Peyer's patch (tissue), 4 donors: ENCODE data around the gene DNAJC15. TPM values are rescaled to one million over a fixed set of nuclear protein-coding genes. Genes with fewer than 3 reads are reported as not detected.

Experiments used
- DNase-seq, 3 donors: peaks; one replicate each; pipeline ENCODE4 v3.0.0-alpha.2; 2017 to 2019
- H3K27ac ChIP-seq, 4 donors: fragments of 200-600 bp; sonication (generic); one replicate each; pipeline ENCODE4 v1.5.1; 2016 to 2019
- H3K27me3 ChIP-seq, 2 donors: fragments of 200-600 bp; sonication (generic); one replicate each; pipeline ENCODE4 v1.5.1; 2019
- H3K36me3 ChIP-seq, 3 donors: fragments of 200-600 bp; sonication (generic); one replicate each; pipeline ENCODE4 v1.5.1; 2016 to 2019
- H3K4me1 ChIP-seq, 4 donors: fragments of 200-600 bp; sonication (generic); one replicate each; pipeline ENCODE4 v1.5.1; 2016 to 2019
- H3K4me3 ChIP-seq, 4 donors: fragments of 200-600 bp; sonication (generic); 1 replicate in 3 of 4; 2 replicates in 1 of 4; pipeline ENCODE4 v1.5.1; 2016 to 2019; ENCODE audit warnings: mild to moderate bottlenecking in 1 of 4
- H3K9me3 ChIP-seq, 4 donors: fragments of 200-600 bp; sonication (generic); one replicate each; pipeline ENCODE4 v1.5.1; 2016 to 2019; ENCODE audit warnings: mild to moderate bottlenecking in 1 of 4
- CTCF ChIP-seq, 6 experiments: fragments of 450-650 bp in 4 of 6; fragments of 200-600 bp in 2 of 6; sonication (generic) in 1 of 6; IDR thresholded peaks; one replicate each; pipeline ENCODE4 v1.5.1; 2017 to 2019; ENCODE audit warnings: antibody characterized with exemption in 6 of 6, mild to moderate bottlenecking in 3 of 6, moderate library complexity in 1 of 6
- POLR2A ChIP-seq, 2 donors: fragments of 450-650 bp; IDR thresholded peaks; one replicate each; pipeline ENCODE4 v1.5.1; 2017; ENCODE audit warnings: antibody characterized with exemption in 2 of 2, mild to moderate bottlenecking in 2 of 2, moderate library complexity in 2 of 2
- total RNA-seq, 4 donors: library from RNA; depleted of rRNA; stranded (reverse); fragments of >200 nt; gene quantifications; one replicate each; pipeline ENCODE4 v1.1.0, GENCODE V29; 2016

The DNAJC15 gene
- total RNA-seq, 4 donors from 2014 or later, result 5.8 to 27.5 (median 11.9) TPM

GRCh38 chr13:43081866-43082265, 58.5 kb downstream of the DNAJC15 start:
- H3K4me3 ChIP-seq, result no peak overlapping the region
- H3K27ac ChIP-seq, result no peak overlapping the region
- DNase-seq, result no peak
- no peaks in the 10 kb centered on the region for H3K27me3 ChIP-seq
- H3K36me3 ChIP-seq, result peaks cover 0 to 10% (median 0%) of the 10 kb centered on the region in 3 donors
- no peaks in the 10 kb centered on the region for H3K4me1 ChIP-seq
- no peaks in the 10 kb centered on the region for H3K9me3 ChIP-seq
- TF ChIP-seq POLR2A (IDR thresholded peaks at IDR 0.05), result no peak
- TF ChIP-seq CTCF (IDR thresholded peaks at IDR 0.05), result no peak

DNA sequence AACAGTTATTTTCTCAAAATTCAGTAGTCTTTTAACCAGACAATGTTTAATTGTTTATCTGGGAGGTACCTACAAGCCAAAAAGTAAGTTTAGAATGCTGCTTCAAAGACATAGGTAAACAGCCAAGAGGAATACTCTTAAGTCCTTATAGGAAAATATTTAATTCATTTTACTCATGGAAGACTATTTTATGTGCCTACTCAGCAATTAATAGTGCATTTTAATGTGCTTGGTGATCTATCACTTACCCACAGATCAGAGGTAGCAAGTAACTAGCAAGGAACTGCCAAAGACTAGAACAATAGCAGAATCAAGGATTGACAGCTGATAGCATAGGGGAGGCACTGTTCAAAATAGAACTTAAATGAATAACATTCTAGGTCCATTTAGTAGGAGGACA, 60.4 kb downstream of the DNAJC15 start:
- Histone ChIP-seq H3K27me3 (no peaks in the 10 kb centered on the region), H3K4me3 (no peak overlapping the region), H3K27ac (no peak overlapping the region), H3K9me3 (no peaks in the 10 kb centered on the region), H3K4me1 (peaks cover 0 to 11% (median 0%) of the 10 kb centered on the region in 4 donors), H3K36me3 (peaks cover 0 to 7% (median 0%) of the 10 kb centered on the region in 3 donors)
- DNase-seq, result no peak
- no peak for TF ChIP-seq POLR2A (IDR thresholded peaks at IDR 0.05)
- no peak for TF ChIP-seq CTCF (IDR thresholded peaks at IDR 0.05)

DNA sequence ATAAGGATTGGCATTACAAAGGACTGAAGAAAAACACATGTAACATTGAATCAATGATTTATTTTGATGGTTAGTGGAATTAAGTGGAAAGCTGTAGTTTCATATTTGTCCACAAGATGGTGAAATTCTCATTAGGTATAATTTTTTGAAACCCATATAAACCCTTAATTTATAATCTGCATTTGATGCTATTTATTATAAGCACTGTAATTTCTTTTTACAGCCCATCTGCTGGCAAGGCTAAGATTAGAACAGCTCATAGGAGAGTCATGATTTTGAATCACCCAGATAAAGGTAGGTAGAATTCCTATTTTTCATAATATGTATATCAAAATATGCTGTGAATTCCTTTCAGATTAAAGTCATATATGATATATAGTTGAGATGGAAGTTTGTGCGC, 62.2 kb downstream of the DNAJC15 start:
- Histone ChIP-seq H3K27ac (no peak overlapping the region), H3K36me3 (peaks cover 0 to 8% (median 0%) of the 10 kb centered on the region in 3 donors), H3K4me1 (peaks cover 0 to 11% (median 0%) of the 10 kb centered on the region in 4 donors), H3K4me3 (no peak overlapping the region), H3K9me3 (no peaks in the 10 kb centered on the region), H3K27me3 (no peaks in the 10 kb centered on the region)
- no peak for DNase-seq
- TF ChIP-seq CTCF (IDR thresholded peaks at IDR 0.05) (peak; percentile 61 to 86 (median 67)), POLR2A (IDR thresholded peaks at IDR 0.05) (no peak)

DNA sequence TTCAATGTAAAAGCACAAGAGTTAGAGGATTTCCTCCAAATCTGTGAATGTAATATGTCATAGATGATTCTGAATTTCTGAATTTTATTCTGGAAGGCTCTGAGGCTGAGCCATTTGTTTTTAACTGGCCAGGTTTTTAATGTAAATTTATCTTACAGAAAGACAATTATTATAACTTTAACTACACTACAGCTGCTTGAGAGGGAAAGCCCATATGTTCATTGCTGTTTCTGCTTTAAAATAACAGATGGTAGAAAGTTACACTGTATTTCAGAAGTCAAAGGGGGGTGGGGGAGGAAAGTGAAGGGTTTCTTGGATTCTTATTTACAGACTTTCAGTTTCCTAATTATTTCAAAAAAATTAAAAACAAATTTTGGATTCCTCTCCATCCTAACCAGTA, 62.8 kb downstream of the DNAJC15 start:
- no peak for TF ChIP-seq POLR2A (IDR thresholded peaks at IDR 0.05)
- TF ChIP-seq CTCF (IDR thresholded peaks at IDR 0.05), result no peak
- H3K36me3 ChIP-seq, result peaks cover 0 to 8% (median 0%) of the 10 kb centered on the region in 3 donors
- peaks cover 0 to 11% (median 0%) of the 10 kb centered on the region in 4 donors for H3K4me1 ChIP-seq
- H3K27ac ChIP-seq, result no peak overlapping the region
- DNase-seq, result no peak
- no peak overlapping the region for H3K4me3 ChIP-seq
- H3K27me3 ChIP-seq, result no peaks in the 10 kb centered on the region
- H3K9me3 ChIP-seq, result no peaks in the 10 kb centered on the region

GRCh38 chr13:43088093-43088511, 64.7 kb downstream of the DNAJC15 start:
- DNase-seq, result no peak
- Histone ChIP-seq H3K27me3 (no peaks in the 10 kb centered on the region), H3K36me3 (peaks cover 0 to 8% (median 0%) of the 10 kb centered on the region in 3 donors), H3K4me3 (peak overlapping the region in 3 of 4 donors; percentile 24 to 58 (median 39)), H3K4me1 (peaks cover 0 to 11% (median 0%) of the 10 kb centered on the region in 4 donors), H3K27ac (peak overlapping the region in 3 of 4 donors; percentile 49 to 52 (median 50)), H3K9me3 (no peaks in the 10 kb centered on the region)
- TF ChIP-seq CTCF (IDR thresholded peaks at IDR 0.05), result no peak
- TF ChIP-seq POLR2A (IDR thresholded peaks at IDR 0.05), result no peak
